IgD-negative memory B cell (primary cell): ENCODE results near the gene GSC. TPM values are rescaled to one million over a fixed set of nuclear protein-coding genes. Genes with fewer than 3 reads are reported as not detected.
"Not testable (repeated sequence)": the region's sequence is repeated elsewhere in the genome, so short reads cannot be mapped to it uniquely, and the experiment has no call there.

Experiments
- H3K27ac Mint-ChIP-seq, 3 donors: one replicate each; pipeline ENCODE4 v1.8.0; 2020 to 2022; ENCODE audit warnings: mild to moderate bottlenecking in 3 of 3, mixed read lengths in 3 of 3, moderate library complexity in 1 of 3
- H3K27me3 Mint-ChIP-seq: one replicate; pipeline ENCODE4 v1.8.0; 2021; ENCODE audit warnings: mixed read lengths
- H3K36me3 Mint-ChIP-seq: one replicate; pipeline ENCODE4 v1.8.0; 2020; ENCODE audit warnings: mild to moderate bottlenecking, mixed read lengths
- H3K4me1 Mint-ChIP-seq, 3 donors: one replicate each; pipeline ENCODE4 v1.8.0; 2020 to 2022; ENCODE audit warnings: mixed read lengths in 3 of 3, mild to moderate bottlenecking in 1 of 3
- H3K4me3 Mint-ChIP-seq, 4 donors: one replicate each; pipeline ENCODE4 v1.8.0; 2020 to 2022; ENCODE audit warnings: mild to moderate bottlenecking in 4 of 4, mixed read lengths in 4 of 4, moderate library complexity in 3 of 4
- H3K9me3 Mint-ChIP-seq, 3 donors: one replicate each; pipeline ENCODE4 v1.8.0; 2020 to 2021; ENCODE audit warnings: mixed read lengths in 3 of 3, mild to moderate bottlenecking in 1 of 3
- polyA plus RNA-seq: library from polyadenylated mRNA; unstranded; fragments of 300-500 nt; fragmentation: Illumina TruSeq; gene quantifications from one replicate; pipeline ENCODE4 v1.2.3, GENCODE V29; 2021

GSC gene
- polyA plus RNA-seq, 1 donor from 2014 or later = not detected

DNA sequence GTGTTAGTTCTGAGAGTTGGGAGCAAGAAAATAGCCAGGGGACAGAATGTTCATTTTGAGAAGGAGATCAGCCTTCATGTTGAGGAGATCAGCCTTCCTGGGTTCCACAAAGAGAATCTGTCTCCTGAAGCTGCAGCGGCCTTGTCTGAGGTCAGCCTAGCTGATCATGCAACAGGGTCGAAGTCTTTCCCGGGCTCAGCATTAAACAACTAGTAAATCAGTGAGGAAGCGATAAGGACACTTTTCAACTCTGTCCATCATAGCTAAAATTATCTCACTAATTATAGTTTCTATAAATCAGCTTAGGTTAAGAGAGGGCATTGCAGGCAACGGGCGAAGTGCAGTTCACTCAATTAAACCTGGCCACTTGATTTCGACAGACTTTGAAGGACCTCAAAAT is 7.5 kb downstream of the GSC start:
- no peaks in the 10 kb centered on the region for H3K36me3 Mint-ChIP-seq
- H3K27me3 Mint-ChIP-seq = peaks cover 35% of the 10 kb centered on the region
- H3K27ac Mint-ChIP-seq = no peak overlapping the region

DNA sequence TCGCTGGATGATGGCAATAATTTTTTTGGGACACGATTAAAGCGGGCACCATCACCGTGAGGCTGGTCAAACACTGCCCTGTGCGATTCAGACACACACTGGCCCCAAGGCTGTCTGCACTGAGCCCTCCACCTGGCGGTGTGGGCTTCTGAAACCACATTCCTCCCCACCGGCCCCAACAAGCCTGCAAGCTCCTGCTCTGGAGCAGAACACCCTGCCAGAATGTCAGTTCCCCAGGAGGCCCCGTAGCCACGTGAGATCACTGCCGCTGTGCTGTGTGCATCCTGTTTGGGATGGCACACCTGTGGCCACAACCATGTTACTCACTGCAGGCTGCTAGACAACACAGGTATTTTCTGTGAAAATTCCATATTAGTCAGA is 7.9 kb downstream of the GSC start:
- Mint-ChIP-seq H3K36me3 (no peaks in the 10 kb centered on the region), H3K27me3 (peaks cover 31% of the 10 kb centered on the region), H3K9me3 (no peaks in the 10 kb centered on the region), H3K4me3 (no peak overlapping the region), H3K27ac (no peak overlapping the region), H3K4me1 (no peaks in the 10 kb centered on the region)

More for the DNA sequence above, 7.5 kb downstream of the GSC start:
- no peaks in the 10 kb centered on the region for H3K9me3 Mint-ChIP-seq
- no peaks in the 10 kb centered on the region for H3K4me1 Mint-ChIP-seq
- no peak overlapping the region for H3K4me3 Mint-ChIP-seq

DNA sequence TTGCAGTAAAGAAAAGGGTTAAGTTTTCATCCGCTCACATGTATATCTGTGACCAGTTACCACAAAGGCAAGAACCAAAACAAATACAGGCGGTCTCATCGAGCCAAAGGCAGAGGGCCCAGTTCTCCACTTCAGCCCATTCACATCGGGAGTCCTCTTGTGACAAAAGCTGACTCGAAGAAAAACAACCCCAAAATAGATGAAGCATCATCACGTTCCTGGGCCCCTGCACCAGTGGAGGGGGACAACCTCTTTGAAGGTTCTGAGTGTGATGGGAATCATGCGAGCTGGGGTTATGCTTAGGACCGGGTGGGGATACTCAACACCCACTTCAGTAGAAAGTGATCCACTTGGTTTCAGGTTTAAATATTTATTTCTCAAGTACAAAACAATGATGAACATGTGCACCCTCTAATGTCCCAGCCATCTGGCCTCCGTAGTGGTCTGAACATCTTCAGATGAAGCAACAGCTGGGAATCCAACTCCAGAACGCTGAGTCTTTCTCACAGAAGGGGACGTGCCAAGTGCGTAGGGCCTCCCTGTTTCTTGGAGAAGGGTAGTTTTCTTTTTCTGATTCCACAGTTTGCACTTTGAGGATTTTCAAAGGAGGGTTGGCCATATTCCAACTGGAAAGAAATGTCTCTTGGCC is 8.4 kb downstream of the GSC start:
- Mint-ChIP-seq H3K4me3 (no peak overlapping the region), H3K27ac (no peak overlapping the region), H3K4me1 (no peaks in the 10 kb centered on the region), H3K9me3 (no peaks in the 10 kb centered on the region), H3K27me3 (peaks cover 27% of the 10 kb centered on the region), H3K36me3 (no peaks in the 10 kb centered on the region)

DNA sequence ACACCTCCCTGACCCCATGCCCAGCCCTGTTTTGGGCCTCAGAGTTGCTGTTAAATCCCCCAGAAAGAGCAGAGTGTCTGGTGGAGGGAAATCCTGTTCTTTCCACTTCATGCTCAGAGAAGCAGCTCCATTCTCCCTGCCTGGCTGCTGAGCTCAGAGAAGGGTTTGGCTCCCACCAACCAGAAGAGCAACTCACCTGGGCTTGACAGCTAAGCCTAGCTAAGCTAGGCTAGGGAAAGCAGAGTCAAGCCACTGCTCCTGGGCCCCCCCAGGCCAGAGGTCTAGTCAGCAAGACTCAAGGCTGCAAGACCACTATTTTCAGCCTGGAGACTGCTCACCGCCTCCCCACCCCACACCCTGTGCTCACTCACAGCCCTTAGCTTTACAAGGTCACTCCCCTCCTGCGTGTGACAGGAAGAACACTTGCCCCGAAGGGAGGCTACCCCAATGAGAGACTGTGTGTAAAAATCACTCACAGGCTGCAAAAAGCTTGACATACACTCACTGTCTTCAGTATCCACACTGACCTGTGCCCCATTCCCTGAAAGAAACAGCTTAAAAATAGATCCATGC is 13.5 kb downstream of the GSC start:
- H3K27ac Mint-ChIP-seq = peak overlapping the region in 1 of 3 donors; percentile 59
- no peak overlapping the region for H3K4me3 Mint-ChIP-seq
- no peaks in the 10 kb centered on the region for H3K9me3 Mint-ChIP-seq
- H3K27me3 Mint-ChIP-seq = no peaks in the 10 kb centered on the region
- no peaks in the 10 kb centered on the region for H3K4me1 Mint-ChIP-seq
- no peaks in the 10 kb centered on the region for H3K36me3 Mint-ChIP-seq

DNA sequence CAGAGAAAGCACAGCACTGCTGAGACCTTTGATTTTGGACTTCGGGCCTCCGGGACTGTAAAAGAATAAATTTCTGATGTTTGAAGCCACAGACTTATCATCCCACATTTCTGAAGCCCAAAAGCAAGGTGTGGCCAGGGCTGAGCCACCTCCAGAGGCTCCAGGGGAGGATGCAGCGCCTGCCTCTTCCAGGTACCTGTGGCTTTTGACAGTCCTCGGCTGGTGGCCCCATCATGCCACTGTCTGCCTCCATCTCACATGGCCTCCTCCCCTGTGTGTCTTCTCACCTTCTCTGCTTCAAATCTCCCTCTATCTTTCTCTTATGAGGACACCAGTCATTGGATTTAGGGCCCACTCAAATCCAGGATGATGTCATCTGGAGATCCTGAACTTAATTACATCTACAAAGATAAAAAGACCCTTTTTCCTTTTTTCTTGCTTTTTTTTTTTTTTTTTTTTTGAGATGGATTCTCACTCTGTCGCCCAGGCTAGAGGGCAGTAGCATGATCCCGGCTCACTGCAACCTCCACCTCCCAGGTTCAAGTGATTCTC is 15.4 kb downstream of the GSC start:
- Mint-ChIP-seq H3K27me3 (peaks cover 2% of the 10 kb centered on the region), H3K4me1 (no peaks in the 10 kb centered on the region), H3K9me3 (no peaks in the 10 kb centered on the region), H3K36me3 (peaks cover 1% of the 10 kb centered on the region), H3K27ac (no peak overlapping the region), H3K4me3 (no peak overlapping the region)

DNA sequence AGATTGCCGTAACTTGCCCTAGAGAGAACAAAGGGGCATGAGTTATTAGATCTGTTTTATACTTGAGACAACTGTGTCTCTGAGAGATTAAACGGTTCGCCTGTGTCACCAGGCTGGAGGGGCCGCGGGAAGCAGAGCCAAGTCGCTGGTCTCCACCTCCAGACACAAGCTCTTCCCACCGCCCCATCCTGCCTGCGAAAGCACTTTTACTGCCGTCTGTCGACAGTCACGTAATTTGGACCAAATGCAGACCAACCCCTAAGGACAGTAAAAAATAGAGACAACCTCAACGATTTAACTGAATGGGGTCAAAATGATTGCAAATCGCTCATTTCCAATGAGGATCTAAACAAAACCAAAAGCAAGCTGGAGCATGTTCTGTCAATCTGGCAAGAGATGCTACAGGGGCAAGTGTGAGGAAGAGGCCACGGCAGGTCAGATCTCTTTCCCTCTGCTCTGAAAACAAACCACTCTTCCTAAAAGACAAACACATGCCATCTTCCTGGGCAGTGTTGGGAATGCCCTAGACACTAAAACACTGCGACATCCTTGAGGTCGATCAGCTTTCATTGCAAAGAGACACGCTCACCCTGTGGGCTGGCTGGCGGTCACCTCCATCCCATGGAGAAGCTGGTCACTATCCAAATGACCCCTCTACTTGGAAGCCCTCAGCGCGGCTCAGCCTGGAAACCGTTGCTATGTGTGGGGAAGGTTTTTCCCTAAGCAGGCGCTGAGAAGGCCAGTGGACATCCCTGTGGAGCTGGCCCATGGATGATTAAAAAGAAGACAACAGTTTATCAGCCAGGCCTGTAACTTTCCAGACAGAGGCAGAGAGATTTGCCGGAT is 17.1 kb downstream of the GSC start:
- Mint-ChIP-seq H3K4me1 (no peaks in the 10 kb centered on the region), H3K27me3 (peaks cover 2% of the 10 kb centered on the region), H3K9me3 (no peaks in the 10 kb centered on the region), H3K36me3 (peaks cover 1% of the 10 kb centered on the region), H3K27ac (no peak overlapping the region), H3K4me3 (no peak overlapping the region)

DNA sequence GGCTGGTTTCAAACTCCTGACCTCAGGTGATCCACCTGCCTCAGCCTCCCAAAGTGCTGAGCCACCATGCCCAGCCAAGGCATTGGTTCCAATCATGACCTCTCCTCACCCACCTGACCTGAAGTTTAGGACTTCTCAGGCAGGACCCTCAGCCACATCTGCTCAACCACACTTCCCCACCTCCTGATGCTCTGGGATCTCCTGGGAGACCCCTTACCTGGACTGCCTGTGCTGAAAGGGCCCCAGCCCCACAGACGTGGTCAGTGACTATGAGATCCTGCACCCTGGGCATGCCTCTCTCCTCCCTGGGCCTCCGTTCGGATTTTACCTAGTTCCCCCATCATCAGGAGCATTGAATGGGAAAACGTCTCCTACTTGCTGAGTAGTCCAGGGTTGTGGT is 18.0 kb downstream of the GSC start:
- peaks cover 2% of the 10 kb centered on the region for H3K27me3 Mint-ChIP-seq
- H3K36me3 Mint-ChIP-seq = peaks cover 1% of the 10 kb centered on the region
- H3K4me1 Mint-ChIP-seq = no peaks in the 10 kb centered on the region
- H3K27ac Mint-ChIP-seq = no peak overlapping the region
- no peaks in the 10 kb centered on the region for H3K9me3 Mint-ChIP-seq
- H3K4me3 Mint-ChIP-seq = no peak overlapping the region

DNA sequence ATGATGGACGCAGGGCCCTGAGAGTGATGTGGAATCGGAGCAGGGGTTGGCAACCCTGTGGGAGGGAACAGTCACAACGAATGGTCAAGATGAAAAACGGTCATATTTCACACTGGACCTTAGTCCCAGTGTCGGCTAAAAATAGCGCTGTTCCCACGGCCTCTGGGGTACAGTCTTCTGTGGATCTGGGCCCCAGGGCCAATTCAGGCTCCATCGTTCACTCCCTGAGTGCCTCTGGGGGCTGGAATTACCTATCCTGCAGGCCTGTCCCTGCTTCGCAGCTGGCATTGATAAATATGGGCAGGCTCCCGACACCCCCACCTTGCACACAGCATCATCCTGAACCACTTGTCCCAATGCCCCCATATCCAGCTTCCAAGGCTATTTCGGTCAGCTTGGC is 18.6 kb downstream of the GSC start:
- no peaks in the 10 kb centered on the region for H3K4me1 Mint-ChIP-seq
- peaks cover 1% of the 10 kb centered on the region for H3K36me3 Mint-ChIP-seq
- peaks cover 0 to 2% (median 2%) of the 10 kb centered on the region in 3 donors for H3K9me3 Mint-ChIP-seq
- H3K27ac Mint-ChIP-seq = peak overlapping the region in 1 of 3 donors; percentile 86
- H3K27me3 Mint-ChIP-seq = peaks cover 2% of the 10 kb centered on the region
- H3K4me3 Mint-ChIP-seq = no peak overlapping the region

DNA sequence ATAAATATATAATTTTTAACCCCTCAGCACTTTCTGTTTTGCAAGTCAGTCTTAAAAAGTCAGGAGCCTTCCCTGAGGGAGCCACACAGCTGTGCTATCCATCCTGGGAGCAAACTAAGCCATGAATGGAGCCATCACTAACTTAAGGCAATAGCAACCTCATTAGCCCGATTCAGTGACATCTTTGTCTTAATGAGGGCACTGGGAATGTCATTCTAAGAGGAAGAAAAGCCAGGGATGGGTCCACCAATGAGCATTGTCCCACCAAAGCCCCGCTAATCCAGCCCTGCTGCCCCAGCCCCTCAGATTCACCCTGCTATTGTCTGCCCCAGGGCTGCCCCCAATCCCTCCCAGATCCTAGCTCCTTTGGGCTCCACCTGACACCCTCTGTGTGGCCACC is 19.5 kb downstream of the GSC start:
- Mint-ChIP-seq H3K4me3 (no peak overlapping the region), H3K9me3 (peaks cover 0 to 2% (median 2%) of the 10 kb centered on the region in 3 donors), H3K27me3 (peaks cover 2% of the 10 kb centered on the region), H3K27ac (no peak overlapping the region), H3K4me1 (no peaks in the 10 kb centered on the region), H3K36me3 (peaks cover 1% of the 10 kb centered on the region)

DNA sequence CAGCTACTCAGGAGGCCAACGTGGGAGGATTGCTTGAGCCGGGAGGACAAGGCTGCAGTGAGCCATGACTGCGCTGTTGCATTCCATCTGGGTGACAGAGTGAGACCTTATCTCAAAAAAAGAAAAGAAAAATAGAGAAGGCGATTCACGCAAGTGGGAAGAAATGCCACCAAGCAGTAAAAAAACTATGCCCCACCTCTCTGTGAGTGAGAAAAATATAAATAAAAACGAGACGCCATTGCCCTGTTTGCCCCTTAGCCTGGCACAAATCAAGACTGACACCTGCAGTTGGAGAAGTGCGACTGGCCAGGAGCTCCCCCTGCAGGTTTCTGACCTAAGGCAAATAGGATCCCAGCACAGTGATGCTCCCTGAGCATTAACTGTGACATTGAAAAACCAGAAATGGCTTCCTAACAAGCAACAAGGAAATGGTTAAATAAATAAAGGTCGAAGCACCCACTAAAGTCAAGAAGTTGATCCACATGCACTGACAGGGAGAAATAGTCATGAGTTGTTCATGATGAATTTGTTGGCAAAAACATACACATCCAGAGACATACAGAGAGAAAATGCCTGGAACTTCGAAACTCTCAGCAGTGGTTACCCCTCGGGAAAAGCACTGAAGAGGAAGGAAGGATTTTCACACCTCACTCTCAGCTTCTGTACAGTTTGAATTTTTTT is 21.1 kb downstream of the GSC start:
- Mint-ChIP-seq H3K36me3 (peaks cover 1% of the 10 kb centered on the region), H3K4me1 (no peaks in the 10 kb centered on the region), H3K27me3 (peaks cover 2% of the 10 kb centered on the region), H3K9me3 (peaks cover 0 to 2% (median 2%) of the 10 kb centered on the region in 3 donors), H3K4me3 (no peak overlapping the region), H3K27ac (peak overlapping the region in 1 of 3 donors; percentile 41)

DNA sequence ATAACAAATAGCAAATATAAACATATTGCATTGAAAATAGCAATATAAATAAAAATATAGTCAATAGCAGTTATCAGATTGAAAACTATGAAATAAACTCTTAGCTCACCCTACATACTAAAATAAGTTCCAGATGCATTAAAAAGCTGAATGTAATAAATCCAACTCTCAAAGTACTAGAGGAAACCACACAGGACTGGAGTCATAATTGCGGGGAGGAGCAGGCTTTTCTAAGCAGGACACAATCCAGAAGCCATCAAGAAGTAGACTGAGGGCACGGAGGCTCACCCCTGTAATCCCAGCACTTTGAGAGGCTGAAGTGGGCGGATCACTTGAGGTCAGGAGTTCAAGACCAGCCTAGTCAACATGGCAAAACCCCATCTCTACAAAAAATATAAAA is 22.2 kb downstream of the GSC start:
- Mint-ChIP-seq H3K9me3 (peaks cover 0 to 2% (median 2%) of the 10 kb centered on the region in 3 donors), H3K36me3 (peaks cover 1% of the 10 kb centered on the region), H3K4me3 (no peak overlapping the region)

DNA sequence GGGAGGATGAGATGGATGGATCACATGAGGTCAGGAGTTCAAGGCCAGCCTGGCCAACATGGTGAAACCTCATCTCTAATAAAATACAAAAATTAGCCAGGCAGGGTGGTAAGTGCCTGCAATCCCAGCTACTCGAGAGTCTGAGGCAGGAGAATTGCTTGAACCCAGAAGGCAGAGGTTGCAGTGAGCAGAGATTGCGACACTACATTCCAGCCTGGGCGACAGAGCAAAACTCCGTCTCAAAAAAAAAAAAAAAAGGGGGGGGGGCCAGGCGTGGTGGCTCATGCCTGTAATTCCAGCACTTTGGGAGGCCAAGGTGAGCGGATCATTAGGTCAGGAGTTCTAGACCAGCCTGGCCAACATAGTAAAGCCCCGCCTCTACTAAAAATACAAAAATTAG is 22.8 kb downstream of the GSC start:
- not testable (repeated sequence) for H3K27ac Mint-ChIP-seq, H3K36me3 Mint-ChIP-seq, H3K9me3 Mint-ChIP-seq, H3K4me3 Mint-ChIP-seq, H3K27me3 Mint-ChIP-seq, H3K4me1 Mint-ChIP-seq

More for the DNA sequence above, 22.2 kb downstream of the GSC start:
- Mint-ChIP-seq H3K27me3 (peaks cover 2% of the 10 kb centered on the region), H3K4me1 (no peaks in the 10 kb centered on the region), H3K27ac (no peak overlapping the region)

DNA sequence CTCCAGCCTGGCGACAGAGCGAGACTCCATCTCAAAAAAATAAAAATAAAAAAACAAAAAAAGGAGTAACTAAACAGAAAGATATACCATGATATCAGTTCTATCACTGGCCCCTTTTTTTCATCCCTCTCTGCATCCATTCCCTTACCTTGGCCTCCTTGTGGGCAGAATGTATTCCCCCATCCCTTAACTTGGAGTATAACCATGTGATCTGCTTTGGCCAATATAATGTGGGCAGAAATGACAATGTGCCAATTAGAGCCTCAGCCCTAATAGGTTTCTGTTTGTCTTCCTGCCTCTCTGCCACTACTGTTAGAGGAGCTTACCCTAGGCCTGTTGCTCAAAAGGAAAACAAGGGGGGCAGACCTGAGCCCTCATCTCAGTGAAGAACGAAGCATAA is 23.8 kb downstream of the GSC start:
- no peaks in the 10 kb centered on the region for H3K4me1 Mint-ChIP-seq
- no peak overlapping the region for H3K4me3 Mint-ChIP-seq
- peaks cover 3% of the 10 kb centered on the region for H3K36me3 Mint-ChIP-seq

GRCh38 chr14:94738751-94739150 is 31.2 kb downstream of the GSC start:
- no peak overlapping the region for H3K27ac Mint-ChIP-seq
- no peaks in the 10 kb centered on the region for H3K4me1 Mint-ChIP-seq
- H3K9me3 Mint-ChIP-seq = no peaks in the 10 kb centered on the region
- no peak overlapping the region for H3K4me3 Mint-ChIP-seq
- H3K36me3 Mint-ChIP-seq = peaks cover 1% of the 10 kb centered on the region
- H3K27me3 Mint-ChIP-seq = peaks cover 8% of the 10 kb centered on the region

More for the DNA sequence above, 23.8 kb downstream of the GSC start:
- Mint-ChIP-seq H3K27me3 (peaks cover 9% of the 10 kb centered on the region), H3K9me3 (peaks cover 0 to 2% (median 2%) of the 10 kb centered on the region in 3 donors), H3K27ac (no peak overlapping the region)

DNA sequence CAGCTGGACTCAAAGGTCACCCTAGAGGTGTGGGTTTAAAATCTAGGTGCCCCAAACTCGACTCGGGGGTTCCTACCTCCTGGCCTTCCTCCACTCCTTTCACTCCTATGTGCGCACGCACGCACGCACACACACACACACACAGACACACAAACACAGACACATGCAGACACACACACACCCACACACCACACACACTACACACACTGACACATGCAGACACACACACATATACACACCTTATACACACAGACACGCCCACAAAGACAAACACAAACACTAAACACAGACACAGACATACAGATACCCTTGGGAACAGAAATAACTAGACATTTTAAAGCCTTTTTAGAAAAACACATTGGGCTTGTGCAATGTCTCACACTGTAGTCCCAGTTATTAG is 31.8 kb downstream of the GSC start:
- peaks cover 8% of the 10 kb centered on the region for H3K27me3 Mint-ChIP-seq
- no peak overlapping the region for H3K27ac Mint-ChIP-seq
- no peaks in the 10 kb centered on the region for H3K9me3 Mint-ChIP-seq
- no peak overlapping the region for H3K4me3 Mint-ChIP-seq
- H3K4me1 Mint-ChIP-seq = no peaks in the 10 kb centered on the region
- H3K36me3 Mint-ChIP-seq = peaks cover 1% of the 10 kb centered on the region
